ENCODE data around the gene CBARP. TPM values are rescaled to one million over a fixed set of nuclear protein-coding genes. Genes with fewer than 3 reads are reported as not detected.

Gene CBARP
- polyA plus RNA-seq, 1 experiment = 1.6 TPM

GRCh38 chr19:1257475-1258162 is 19.8 kb upstream of the CBARP start:
- H3K4me3 ChIP-seq (ENCODE audit: low read depth, low read length) = no peak overlapping the region
- POLR2A ChIA-PET = interaction anchor here (0.7 to 1.3 kb wide), 2 partner anchors 9 to 11 kb away, joined by 3 to 6 read pairs; no protein-coding TSS in a partner anchor
- no peaks in the 10 kb centered on the region for H3K27me3 ChIP-seq (ENCODE audit: control insufficient read depth, insufficient read depth, low read length)
- no peak for TF ChIP-seq CTCF (IDR thresholded peaks at IDR 0.05; ENCODE audit: insufficient read depth, low read depth, low read length)
- DNase-seq (ENCODE audit: low read depth) = no peak
- H3K36me3 ChIP-seq (ENCODE audit: control insufficient read depth, insufficient read depth, low read length) = peaks cover 44% of the 10 kb centered on the region
- CTCF ChIA-PET = interaction anchor here (12.8 kb wide), 1 partner anchor 14 kb away, joined by 437 read pairs; the partner anchor contains the start of gene ATP5F1D

DNA sequence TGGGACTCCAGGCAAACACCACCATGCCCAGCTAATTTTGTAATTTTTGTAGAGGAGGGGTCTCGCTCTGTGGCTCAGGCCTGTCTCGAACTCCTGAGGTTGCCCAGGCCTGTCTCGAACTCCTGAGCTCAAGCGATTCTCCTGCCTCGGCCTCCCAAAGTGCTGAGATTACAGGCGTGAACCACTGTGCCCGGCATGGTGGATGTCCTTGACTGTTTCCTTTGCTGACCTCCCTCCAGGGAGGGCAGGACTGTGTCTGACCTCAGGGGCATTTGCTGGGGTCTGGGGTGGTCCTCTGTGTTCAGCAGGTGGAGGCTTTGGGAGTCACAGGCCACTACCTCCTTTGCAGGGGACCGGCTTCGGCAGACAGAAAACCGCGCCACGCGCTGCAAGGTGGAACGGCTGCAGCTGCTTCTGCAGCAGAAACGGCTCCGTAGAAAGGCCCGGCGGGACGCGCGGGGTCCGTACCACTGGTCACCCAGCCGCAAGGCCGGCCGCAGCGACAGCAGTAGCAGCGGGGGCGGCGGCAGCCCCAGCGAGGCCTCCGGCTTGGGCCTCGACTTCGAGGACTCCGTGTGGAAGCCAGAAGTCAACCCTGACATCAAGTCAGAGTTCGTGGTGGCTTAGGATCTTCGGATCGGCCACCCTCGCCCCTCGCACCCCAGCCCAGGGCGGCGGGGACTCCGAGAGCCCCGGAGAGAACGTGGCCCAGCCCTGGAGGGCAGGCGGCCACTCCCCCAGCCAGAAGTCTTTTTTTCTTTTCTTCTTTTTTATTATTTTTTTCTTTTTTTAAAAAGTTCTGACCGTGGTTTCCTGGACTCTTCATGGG is 19.1 kb upstream of the CBARP start:
- no peak for DNase-seq (ENCODE audit: low read depth)
- H3K27me3 ChIP-seq (ENCODE audit: control insufficient read depth, insufficient read depth, low read length) = no peaks in the 10 kb centered on the region
- TF ChIP-seq CTCF (IDR thresholded peaks at IDR 0.05; ENCODE audit: insufficient read depth, low read depth, low read length) = no peak
- CTCF ChIA-PET = interaction anchor here (2.5 to 12.8 kb wide), 3 partner anchors 10 to 13 kb away, joined by 19 to 437 read pairs (median 104); partner anchors contain the start of genes ATP5F1D and CIRBP
- no peak overlapping the region for H3K4me3 ChIP-seq (ENCODE audit: low read depth, low read length)
- POLR2A ChIA-PET = interaction anchor here (0.7 to 1.3 kb wide), 2 partner anchors 12 to 397 kb away, joined by 3 to 7 read pairs; no protein-coding TSS in a partner anchor
- H3K36me3 ChIP-seq (ENCODE audit: control insufficient read depth, insufficient read depth, low read length) = peaks cover 46% of the 10 kb centered on the region

DNA sequence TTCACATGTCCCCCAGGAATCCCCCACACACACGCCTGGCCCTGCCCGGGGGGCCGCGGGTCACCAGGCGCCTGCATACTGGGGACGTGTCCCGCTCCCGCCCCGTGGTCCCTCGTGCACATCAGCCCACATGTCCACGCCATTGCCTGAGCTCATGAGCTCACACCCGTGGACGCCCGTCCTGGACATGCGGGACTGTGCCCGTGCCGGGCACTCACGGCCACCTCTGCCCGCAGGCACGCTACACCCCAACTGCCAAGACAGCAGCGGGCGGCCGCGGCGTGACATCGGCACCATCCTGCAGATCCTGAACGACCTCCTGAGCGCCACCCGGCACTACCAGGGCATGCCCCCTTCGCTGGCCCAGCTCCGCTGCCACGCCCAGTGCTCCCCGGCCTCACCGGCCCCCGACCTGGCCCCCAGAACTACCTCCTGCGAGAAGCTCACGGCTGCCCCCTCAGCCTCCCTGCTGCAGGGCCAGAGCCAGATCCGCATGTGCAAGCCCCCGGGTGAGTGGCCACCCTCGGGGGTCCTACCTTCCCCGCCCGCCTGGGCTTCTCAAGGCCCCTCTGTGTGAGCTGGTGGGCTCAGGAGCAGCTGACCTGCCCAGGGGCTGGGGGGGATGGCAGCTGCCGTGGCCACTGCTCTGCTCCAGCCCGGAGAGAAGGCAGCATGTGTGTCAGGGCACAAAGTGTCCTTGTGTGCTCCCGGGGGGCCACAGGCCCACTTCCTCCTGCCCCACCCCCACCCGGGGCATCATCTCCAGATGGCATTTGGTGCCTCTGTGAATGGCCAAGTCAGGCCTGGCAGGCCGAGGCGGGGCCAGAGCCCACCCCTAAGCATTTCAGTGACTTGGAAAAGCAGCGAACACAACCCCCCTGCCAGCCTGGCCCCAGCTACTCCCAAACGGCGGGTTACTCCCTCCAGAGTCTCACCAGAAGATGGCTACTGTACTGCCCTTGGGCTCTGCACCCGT is 17.7 kb upstream of the CBARP start:
- CTCF ChIA-PET = interaction anchor here (2.5 to 6.2 kb wide), 2 partner anchors 11 to 12 kb away, joined by 19 to 104 read pairs; partner anchors contain the start of gene CIRBP
- POLR2A ChIA-PET = interaction anchor here (1.0 kb wide), 1 partner anchor 13 kb away, joined by 3 read pairs; no protein-coding TSS in a partner anchor
- TF ChIP-seq CTCF (IDR thresholded peaks at IDR 0.05; ENCODE audit: insufficient read depth, low read depth, low read length) = no peak
- no peak for DNase-seq (ENCODE audit: low read depth)
- Histone ChIP-seq H3K27me3 (ENCODE audit: control insufficient read depth, insufficient read depth, low read length) (no peaks in the 10 kb centered on the region), H3K36me3 (ENCODE audit: control insufficient read depth, insufficient read depth, low read length) (peaks cover 56% of the 10 kb centered on the region), H3K4me3 (ENCODE audit: low read depth, low read length) (no peak overlapping the region)

DNA sequence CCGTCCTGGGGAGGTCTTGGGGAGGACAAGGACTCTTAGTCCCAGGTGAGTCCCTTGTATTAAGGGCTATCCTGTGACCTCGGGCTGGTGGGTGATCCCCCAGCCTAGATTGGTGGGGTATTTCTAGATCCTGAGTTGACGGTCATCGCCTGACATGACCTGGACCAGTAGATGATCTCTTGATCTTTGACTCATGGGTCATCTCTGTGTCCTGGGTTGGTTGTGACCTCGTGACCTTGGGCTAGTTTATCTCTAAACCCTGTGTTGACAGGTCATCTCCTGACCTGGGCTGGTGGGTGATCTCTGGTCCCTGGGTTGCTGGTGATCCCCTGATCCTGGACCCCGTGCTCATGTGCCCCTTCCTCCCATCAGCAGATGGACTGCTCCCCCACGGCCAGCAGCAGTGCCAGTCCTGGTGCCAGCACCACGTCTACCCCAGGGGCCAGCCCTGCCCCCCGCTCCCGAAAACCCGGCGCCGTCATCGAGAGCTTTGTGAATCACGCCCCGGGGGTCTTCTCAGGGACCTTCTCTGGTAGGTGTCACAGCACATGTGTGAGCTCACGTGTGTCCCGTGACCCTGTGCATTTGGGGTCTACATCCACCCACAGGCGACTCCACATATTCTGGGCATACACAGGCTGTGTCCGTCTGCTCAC is 16.9 kb upstream of the CBARP start:
- peaks cover 57% of the 10 kb centered on the region for H3K36me3 ChIP-seq (ENCODE audit: control insufficient read depth, insufficient read depth, low read length)
- POLR2A ChIA-PET = interaction anchor here (2.3 kb wide), 1 partner anchor 15 kb away, joined by 44 read pairs; the partner anchor contains the start of gene CIRBP
- TF ChIP-seq CTCF (IDR thresholded peaks at IDR 0.05; ENCODE audit: insufficient read depth, low read depth, low read length) = no peak
- H3K27me3 ChIP-seq (ENCODE audit: control insufficient read depth, insufficient read depth, low read length) = no peaks in the 10 kb centered on the region
- no peak for DNase-seq (ENCODE audit: low read depth)
- CTCF ChIA-PET = interaction anchor here (1.5 to 6.2 kb wide), 4 partner anchors 10 to 21 kb away, joined by 3 to 104 read pairs (median 24); partner anchors contain the start of genes CIRBP and FAM174C
- no peak overlapping the region for H3K4me3 ChIP-seq (ENCODE audit: low read depth, low read length)
